SK-N-SH (cell line): ENCODE measurements around the gene BABAM2.

ENCODE experiments used
- CTCF ChIP-seq: fragments of 200-600 bp; sonication (generic); IDR thresholded peaks from 2 replicates; pipeline ENCODE4 v1.6.1; 2017; ENCODE audit warnings: antibody characterized with exemption, mild to moderate bottlenecking, moderate library complexity
- EP300 ChIP-seq, 2 experiments: IDR thresholded peaks; 2 replicates each; pipeline versions ENCODE4 v1.4.0 to v1.6.1; 2012; ENCODE audit warnings: borderline replicate concordance in 1 of 2, low read depth in 1 of 2, low read length in 1 of 2
- IRF3 ChIP-seq: fragments of 150-350 bp; IDR thresholded peaks from 2 replicates; pipeline ENCODE4 v1.6.1; 2016; ENCODE audit warnings: mild to moderate bottlenecking, low read depth, low read length
- NFIC ChIP-seq: IDR thresholded peaks from 2 replicates; pipeline ENCODE4 v1.4.0; 2012; ENCODE audit warnings: borderline replicate concordance
- PBX3 ChIP-seq: IDR thresholded peaks from 2 replicates; pipeline ENCODE4; 2012
- POLR2AphosphoS5 ChIP-seq: IDR thresholded peaks from 2 replicates; pipeline ENCODE4 v1.6.1; 2012; ENCODE audit warnings: low read depth, low read length
- RCOR1 ChIP-seq: fragments of 150-350 bp; IDR thresholded peaks from 2 replicates; pipeline ENCODE4 v1.6.1; 2017; ENCODE audit warnings: antibody characterized with exemption, low read length
- REST ChIP-seq: IDR thresholded peaks from 2 replicates; pipeline ENCODE4 v1.6.1; 2012; ENCODE audit warnings: mild to moderate bottlenecking, low read depth, low read length, moderate library complexity
- RFX5 ChIP-seq: IDR thresholded peaks from 2 replicates; pipeline ENCODE4 v1.6.1; 2012; ENCODE audit warnings: mild to moderate bottlenecking, improper control_type of control experiment, low read length

GRCh38 chr2:28175028-28175427 lies 284.5 kb downstream of the BABAM2 start:
- no peak for TF ChIP-seq REST
- TF ChIP-seq PBX3 = no peak
- no peak for TF ChIP-seq POLR2AphosphoS5
- no peak for TF ChIP-seq IRF3
- TF ChIP-seq RFX5 = no peak
- no peak for TF ChIP-seq EP300 (IDR thresholded peaks at IDR 0.05; ENCODE audit: borderline replicate concordance in 1 of 2, low read depth in 1 of 2, low read length in 1 of 2)
- TF ChIP-seq CTCF = no peak
- TF ChIP-seq RCOR1 = no peak
- no peak for TF ChIP-seq NFIC
